B cell (primary cell): Measurements from ENCODE around the gene EGFL6. TPM values are rescaled to one million over a fixed set of nuclear protein-coding genes. Genes with fewer than 3 reads are reported as not detected.

Source experiments
- ATAC-seq: fragments of 200-7000 bp; cut with Tn5 transposase; one replicate; pipeline ENCODE4 v1.10.0; 2021; ENCODE audit warnings: low read depth, mild to moderate bottlenecking, moderate number of reproducible peaks, moderate library complexity
- CTCF ChIA-PET: fragments of 350-600 bp; sonication (Branson Sonifier 250); formaldehyde crosslinking; loops from one replicate; lab custom pipeline; 2021; ENCODE audit warnings: antibody characterized with exemption, inconsistent platforms; lab: Charles Lee
- POLR2A ChIA-PET: fragments of 350-600 bp; sonication (Branson Sonifier 250); formaldehyde crosslinking; loops from one replicate; lab custom pipeline; 2021; ENCODE audit warnings: antibody characterized with exemption; lab: Charles Lee
- DNase-seq: peaks from one replicate; pipeline ENCODE4 v3.0.0; 2013
- H2AFZ ChIP-seq: 2 replicates; pipeline ENCODE4 v1.6.1; 2012; ENCODE audit warnings: mild to moderate bottlenecking, low read depth, low read length; ENCODE audit not compliant: insufficient read depth, poor library complexity, severe bottlenecking
- H3K27ac ChIP-seq, 2 donors: 1 replicate in 1 of 2; 2 replicates in 1 of 2; pipeline ENCODE4 v1.5.1; 2012 to 2013; ENCODE audit warnings: low read length in 2 of 2, mild to moderate bottlenecking in 2 of 2, moderate library complexity in 1 of 2
- H3K27me3 ChIP-seq, 4 experiments: fragments of 200-600 bp in 1 of 4; sonication (generic) in 1 of 4; replicated peaks in 1 of 4; 1 replicate in 2 of 4; 2 replicates in 2 of 4; pipeline versions ENCODE4 v1.6.1 to v1.7.0; 2013 to 2016; ENCODE audit warnings: low read length in 3 of 4, mild to moderate bottlenecking in 2 of 4, mixed read lengths in 1 of 4, moderate library complexity in 1 of 4; ENCODE audit not compliant: insufficient read depth in 4 of 4, control insufficient read depth in 3 of 4; ENCODE audit errors: control extremely low read depth in 1 of 4
- H3K36me3 ChIP-seq, 2 experiments: replicated peaks in 1 of 2; 1 replicate in 1 of 2; 2 replicates in 1 of 2; pipeline versions ENCODE4 v1.6.1 to v1.7.1; 2013; ENCODE audit warnings: low read length in 1 of 2; ENCODE audit not compliant: insufficient read depth in 2 of 2, control insufficient read depth in 1 of 2; ENCODE audit errors: control extremely low read depth in 1 of 2, extremely low read depth in 1 of 2
- H3K4me1 ChIP-seq, 2 donors: fragments of 200-600 bp in 1 of 2; sonication (generic) in 1 of 2; 1 replicate in 1 of 2; 2 replicates in 1 of 2; pipeline versions ENCODE4 v1.5.1 to v1.6.1; 2013 to 2017; ENCODE audit warnings: low read length in 2 of 2; ENCODE audit not compliant: control insufficient read depth in 2 of 2, insufficient read depth in 2 of 2
- H3K4me2 ChIP-seq: replicated peaks from 2 replicates; pipeline ENCODE3; 2012; ENCODE audit warnings: mild to moderate bottlenecking, low read depth, low read length; ENCODE audit not compliant: poor library complexity, severe bottlenecking
- H3K4me3 ChIP-seq, 5 experiments: fragments of 200-600 bp in 1 of 5; sonication (generic) in 1 of 5; 1 replicate in 3 of 5; 2 replicates in 2 of 5; pipeline versions ENCODE4 v1.5.1 to v1.7.0; 2011 to 2016; ENCODE audit warnings: low read length in 4 of 5, mild to moderate bottlenecking in 4 of 5, low read depth in 2 of 5, control low read depth in 1 of 5, moderate library complexity in 1 of 5; ENCODE audit not compliant: insufficient read depth in 1 of 5; ENCODE audit errors: control extremely low read depth in 1 of 5, extremely low read depth in 1 of 5
- H3K79me2 ChIP-seq: fragments of 200-600 bp; sonication (generic); one replicate; pipeline ENCODE4 v1.6.0; 2016; ENCODE audit warnings: low read length; ENCODE audit not compliant: control insufficient read depth, insufficient read depth
- H3K9ac ChIP-seq: fragments of 200-600 bp; sonication (generic); 2 replicates; pipeline ENCODE4 v1.6.1; 2017; ENCODE audit warnings: mild to moderate bottlenecking, low read length, moderate library complexity
- H3K9me3 ChIP-seq, 3 donors: one replicate each; pipeline versions ENCODE4 v1.6.1 to v1.7.1; 2013; ENCODE audit warnings: low read length in 2 of 3; ENCODE audit not compliant: control insufficient read depth in 2 of 3, insufficient read depth in 1 of 3; ENCODE audit errors: control extremely low read depth in 1 of 3
- H4K20me1 ChIP-seq: 2 replicates; pipeline ENCODE4 v1.6.0; 2012; ENCODE audit warnings: mild to moderate bottlenecking, low read length; ENCODE audit not compliant: insufficient read depth, control insufficient read depth, poor library complexity, severe bottlenecking
- H3K27ac Mint-ChIP-seq: one replicate; pipeline ENCODE4 v1.8.0; 2021; ENCODE audit warnings: mixed read lengths
- H3K27me3 Mint-ChIP-seq: one replicate; pipeline ENCODE4 v1.8.0; 2021; ENCODE audit warnings: mixed read lengths
- H3K4me1 Mint-ChIP-seq: one replicate; pipeline ENCODE4 v1.8.0; 2021; ENCODE audit warnings: mixed read lengths
- H3K4me3 Mint-ChIP-seq: one replicate; pipeline ENCODE4 v1.8.0; 2021; ENCODE audit warnings: mixed read lengths
- H3K9me3 Mint-ChIP-seq: one replicate; pipeline ENCODE4 v1.8.0; 2022; ENCODE audit warnings: mixed read lengths; ENCODE audit not compliant: insufficient read depth
- CTCF ChIP-seq: fragments of 200-600 bp; IDR thresholded peaks from one replicate; pipeline ENCODE4 v1.8.0; 2022; ENCODE audit warnings: antibody characterized with exemption, mild to moderate bottlenecking
- EZH2 ChIP-seq: IDR thresholded peaks from 2 replicates; pipeline ENCODE4 v1.6.1; 2012; ENCODE audit warnings: borderline replicate concordance, low read depth, mild to moderate bottlenecking, moderate library complexity, low read length; ENCODE audit not compliant: insufficient read depth, poor library complexity, severe bottlenecking
- WGBS: methylation state at CpG from one replicate; pipeline ENCODE4 v1.1.5; 2013; ENCODE audit warnings: missing lambda C conversion rate; ENCODE audit not compliant: insufficient coverage; 5-methylcytosine and 5-hydroxymethylcytosine counted together
- intact Hi-C: fragments of 100-400 bp; cut with micrococcal nuclease; formaldehyde crosslinking; loops from one replicate; pipeline ENCODE4 v1.10.0; 2022
- polyA plus RNA-seq: library from polyadenylated mRNA; depleted of rRNA; stranded (reverse); fragments of >200 nt; gene quantifications from 2 replicates; pipeline ENCODE4 v1.2.3, GENCODE V29; 2012
- total RNA-seq, 2 donors: library from RNA; stranded (reverse); fragments of 120-200 nt in 1 of 2; gene quantifications; 1 replicate in 1 of 2; 2 replicates in 1 of 2; pipeline versions ENCODE4 v1.2.3 to v1.2.4, GENCODE V29; 2013 to 2022

EGFL6 gene
- total and polyA plus RNA-seq, 2 donors (not counting 1 experiment from before 2014, with no cell fraction given) = not detected

- Histone ChIP-seq H3K9me3 (no peaks in the 10 kb centered on the region), H3K4me3 (no peak overlapping the region), H3K27me3 (peaks cover 0 to 10% (median 0%) of the 10 kb centered on the region in 4 experiments), H3K27ac (no peak overlapping the region), H3K79me2 (peaks cover 4% of the 10 kb centered on the region), H3K4me1 (peaks cover 12 to 15% of the 10 kb centered on the region in 2 donors), H4K20me1 (no peaks in the 10 kb centered on the region), H2AFZ (no peak overlapping the region), H3K36me3 (no peaks in the 10 kb centered on the region), H3K9ac (no peak overlapping the region), H3K4me2 (no peak overlapping the region)
- DNase-seq = no peak
- Mint-ChIP-seq H3K4me3 (no peak overlapping the region), H3K27ac (no peak overlapping the region), H3K4me1 (peaks cover 9% of the 10 kb centered on the region), H3K9me3 (no peaks in the 10 kb centered on the region), H3K27me3 (no peaks in the 10 kb centered on the region)
- CTCF ChIA-PET = interaction anchor here (1.4 kb wide), 1 partner anchor 142 kb away, joined by 4 read pairs; no protein-coding TSS in a partner anchor
- POLR2A ChIA-PET = no interaction called here
- no peak for TF ChIP-seq CTCF
- TF ChIP-seq EZH2 = no peak
- intact Hi-C loops = loop anchor here (5.0 kb wide), 1 partner anchor 143 kb away; no protein-coding TSS in a partner anchor
- ATAC-seq = no peak
- WGBS = no CpG with 5 or more reads among the region's 5 CpGs
Measured at GRCh38 chrX:13649838-13650237, 80.4 kb downstream of the EGFL6 start.

GRCh38 chrX:13650318-13650717, 80.9 kb downstream of the EGFL6 start:
- no peaks in the 10 kb centered on the region for H3K27me3 Mint-ChIP-seq

More at GRCh38 chrX:13650318-13650717, 80.9 kb downstream of the EGFL6 start:
- Histone ChIP-seq H3K36me3 (no peaks in the 10 kb centered on the region), H3K9me3 (no peaks in the 10 kb centered on the region), H3K9ac (no peak overlapping the region), H3K4me1 (peaks cover 12 to 15% of the 10 kb centered on the region in 2 donors), H3K27ac (no peak overlapping the region), H3K4me3 (no peak overlapping the region), H3K4me2 (no peak overlapping the region), H2AFZ (no peak overlapping the region), H4K20me1 (no peaks in the 10 kb centered on the region), H3K27me3 (peaks cover 0 to 10% (median 0%) of the 10 kb centered on the region in 4 experiments), H3K79me2 (peaks cover 8% of the 10 kb centered on the region)
- H3K9me3 Mint-ChIP-seq = no peaks in the 10 kb centered on the region
- H3K4me1 Mint-ChIP-seq = peaks cover 11% of the 10 kb centered on the region
- H3K27ac Mint-ChIP-seq = no peak overlapping the region
- POLR2A ChIA-PET = no interaction called here
- CTCF ChIA-PET = interaction anchor here (1.4 kb wide), 1 partner anchor 143 kb away, joined by 4 read pairs; no protein-coding TSS in a partner anchor
- no peak for ATAC-seq
- DNase-seq = no peak
- TF ChIP-seq EZH2 (no peak), CTCF (no peak)
- no peak overlapping the region for H3K4me3 Mint-ChIP-seq
- intact Hi-C loops = loop anchor here (5.0 kb wide), 1 partner anchor 143 kb away; no protein-coding TSS in a partner anchor
- no CpG with 5 or more reads among the region's 1 CpG for WGBS
